NCI-H128 (cell line): ENCODE data around the gene RCC2.
A peak's percentile ranks its signal among the peaks of the same experiment; 100 is the strongest.
"Not testable (repeated sequence)": the region's sequence is repeated elsewhere in the genome, so short reads cannot be mapped to it uniquely, and the experiment has no call there.

Source experiments
- DNase-seq: peaks from one replicate; lab custom pipeline; 2025; ENCODE audit not compliant: unreplicated experiment; lab: John Stamatoyannopoulos, UW

Gene RCC2

DNA sequence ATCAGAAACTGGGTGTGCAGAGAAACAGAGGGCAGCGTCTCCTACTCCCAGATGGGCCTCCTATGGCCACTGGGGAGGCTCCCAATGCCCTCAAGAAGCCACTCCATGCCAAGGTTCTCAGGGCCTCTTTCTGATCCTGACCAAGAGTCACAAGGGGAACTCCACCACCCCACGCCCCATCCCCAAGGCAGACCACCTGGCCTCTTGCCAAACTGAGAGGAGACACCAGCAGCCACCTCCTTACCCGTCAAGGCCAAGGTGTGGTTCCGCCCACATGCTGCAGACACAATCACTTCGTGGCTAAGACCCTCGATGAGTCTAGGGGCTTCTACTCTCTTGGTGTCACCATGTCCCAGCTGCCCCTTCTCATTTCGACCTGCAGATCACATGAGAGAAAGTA, 17.0 kb downstream of the RCC2 start:
- no peak for DNase-seq

DNA sequence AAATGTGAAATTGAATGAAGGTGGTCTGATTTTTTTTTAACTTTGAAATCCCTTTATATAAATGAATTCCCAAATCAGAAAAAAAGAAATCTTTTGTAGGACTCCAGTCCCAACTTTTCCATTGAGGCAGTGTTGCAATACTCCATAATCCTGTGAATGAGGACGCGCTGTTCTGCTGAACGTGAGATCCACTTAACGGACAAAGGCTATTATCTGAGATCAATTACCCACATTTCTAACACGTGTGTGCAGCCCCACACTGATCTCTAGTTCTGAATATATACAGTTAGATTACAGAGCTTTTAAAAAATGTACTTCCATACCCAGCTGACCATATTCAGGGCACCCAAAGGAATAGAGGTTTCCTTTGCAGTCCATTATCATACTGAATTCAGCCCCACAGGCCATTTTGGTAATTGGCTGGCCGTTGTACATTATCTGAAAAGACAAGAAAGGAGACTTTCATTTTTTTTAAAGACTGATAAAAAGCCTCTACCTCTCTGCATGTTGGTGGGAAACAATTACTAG, 19.0 kb downstream of the RCC2 start:
- DNase-seq = no peak

DNA sequence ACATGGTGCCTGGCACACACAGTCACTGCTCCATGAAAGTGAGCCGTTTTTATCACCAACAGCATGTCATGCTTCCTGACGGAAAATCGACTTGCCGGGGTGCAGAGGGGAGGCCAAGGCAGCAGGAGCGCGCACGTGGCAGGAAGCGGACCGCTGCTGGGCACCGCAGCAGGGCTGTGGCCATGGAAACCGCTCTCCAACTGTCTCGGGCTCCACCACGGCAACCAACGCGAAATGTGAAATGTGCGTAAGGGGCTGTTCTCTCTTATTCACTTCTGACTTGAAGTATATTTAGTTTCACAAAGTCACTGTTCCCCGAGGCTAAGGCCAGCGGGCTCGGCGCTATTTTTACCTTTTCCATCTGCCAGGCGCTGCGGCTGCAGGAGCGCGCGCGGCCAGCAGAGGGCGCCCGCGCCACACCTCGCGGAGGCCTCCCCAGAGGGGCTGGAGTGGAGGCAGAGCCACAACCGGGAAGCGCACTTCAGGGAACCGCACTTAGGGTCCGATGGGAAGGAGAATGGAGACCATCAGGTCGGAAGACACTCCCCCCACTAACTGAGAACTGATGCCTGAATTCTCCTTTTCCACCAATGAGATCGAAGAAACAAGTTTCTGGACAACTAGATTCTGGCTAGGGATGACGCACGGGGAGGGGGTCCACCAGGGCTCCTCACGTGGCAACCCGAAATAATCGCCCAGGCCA, 19.7 kb downstream of the RCC2 start:
- peak; percentile 38 for DNase-seq

DNA sequence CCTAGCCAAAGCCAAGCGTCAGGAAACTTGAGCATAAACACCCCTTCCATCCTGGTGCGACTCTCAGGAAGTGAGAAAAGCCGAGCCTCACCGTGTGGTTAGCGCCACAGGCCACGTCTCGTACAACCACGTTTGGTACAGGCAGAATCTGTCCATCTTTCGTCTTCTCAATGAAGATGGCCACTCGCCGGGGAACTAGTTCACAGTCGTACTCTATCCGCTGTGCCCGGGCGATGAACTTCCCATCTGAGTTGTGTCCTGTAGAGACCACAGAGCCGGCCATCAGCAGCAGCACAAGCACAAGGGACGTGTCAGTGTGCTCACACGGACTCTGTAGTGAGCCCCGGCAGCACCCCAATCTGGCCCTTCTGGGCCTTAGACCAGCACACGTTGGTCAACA, 23.1 kb downstream of the RCC2 start:
- DNase-seq = no peak

DNA sequence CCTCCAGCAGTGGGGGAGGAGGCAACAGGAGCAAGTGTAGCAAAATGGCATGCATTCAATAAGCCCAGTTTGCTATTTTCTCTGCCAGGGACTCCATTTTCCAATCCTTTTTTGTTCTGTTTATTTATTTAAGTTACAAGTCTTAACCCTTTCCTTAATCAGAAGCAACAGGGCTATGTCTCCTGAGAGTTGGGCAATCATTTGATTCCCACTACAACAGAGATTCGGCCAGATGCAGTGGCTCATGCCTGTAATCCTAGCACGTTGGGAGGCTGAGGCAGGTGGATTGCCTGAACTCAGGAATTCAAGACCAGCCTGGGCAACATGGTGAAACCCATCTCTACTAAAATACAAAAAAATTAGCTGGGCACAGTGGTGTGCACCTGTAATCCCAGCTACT, 25.5 kb downstream of the RCC2 start:
- DNase-seq = no peak

DNA sequence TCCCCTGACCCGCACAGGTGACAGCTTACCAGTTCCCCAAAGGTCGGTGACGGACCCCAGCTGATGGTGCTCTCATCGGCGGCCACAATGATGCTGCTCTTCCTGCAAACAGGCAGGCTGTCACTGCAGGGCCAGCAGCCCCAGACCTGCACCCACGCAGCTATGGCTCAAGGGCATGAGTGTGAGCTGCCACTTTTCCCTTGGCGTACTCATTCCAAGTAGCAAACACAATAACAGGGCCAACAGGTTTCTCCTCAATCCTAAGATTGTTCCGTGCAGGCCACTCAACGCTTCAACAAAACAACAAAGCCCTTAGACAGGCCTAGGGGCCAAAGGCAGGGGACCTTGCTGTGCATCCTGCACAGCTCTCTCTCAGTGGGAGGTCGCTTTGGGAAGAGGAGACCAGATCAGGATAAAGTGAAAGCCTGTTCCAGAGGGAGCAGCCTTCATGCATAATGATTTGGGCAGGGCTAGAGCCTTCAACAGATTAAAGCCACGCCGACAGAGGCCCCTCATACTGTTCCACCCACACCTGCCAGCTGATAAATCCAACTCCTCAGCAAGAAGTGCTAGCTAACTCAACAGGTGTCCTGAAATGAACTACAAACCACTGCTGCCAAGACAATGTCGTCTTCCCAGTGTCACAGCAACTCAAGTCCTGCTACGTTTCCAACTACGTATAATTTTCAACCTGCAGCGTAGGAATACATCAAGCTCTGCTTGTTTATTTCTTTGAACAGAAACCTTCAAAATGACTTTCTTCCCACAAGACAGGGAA, 27.2 kb downstream of the RCC2 start:
- no peak for DNase-seq

DNA sequence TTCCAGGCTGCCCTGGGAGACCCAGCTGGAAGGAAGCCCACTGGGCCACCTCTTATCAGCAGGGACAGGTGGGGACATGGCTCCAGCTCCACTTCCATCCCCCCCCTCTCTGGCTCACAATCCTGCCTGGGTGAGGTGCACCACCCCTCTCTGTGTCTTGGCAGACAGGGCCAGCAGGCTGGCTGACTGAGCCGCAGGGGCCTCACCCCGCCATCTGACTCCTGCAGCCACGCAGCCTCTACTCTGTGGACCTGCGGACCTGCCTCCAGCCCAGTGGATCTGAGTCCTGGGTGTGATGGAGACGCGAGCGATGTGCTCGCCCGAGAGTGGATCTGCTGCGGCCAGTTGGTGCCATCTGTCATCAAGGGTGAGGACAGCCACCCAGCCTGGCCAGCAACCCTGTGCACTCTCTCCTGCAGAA, 30.1 kb downstream of the RCC2 start:
- DNase-seq = no peak

DNA sequence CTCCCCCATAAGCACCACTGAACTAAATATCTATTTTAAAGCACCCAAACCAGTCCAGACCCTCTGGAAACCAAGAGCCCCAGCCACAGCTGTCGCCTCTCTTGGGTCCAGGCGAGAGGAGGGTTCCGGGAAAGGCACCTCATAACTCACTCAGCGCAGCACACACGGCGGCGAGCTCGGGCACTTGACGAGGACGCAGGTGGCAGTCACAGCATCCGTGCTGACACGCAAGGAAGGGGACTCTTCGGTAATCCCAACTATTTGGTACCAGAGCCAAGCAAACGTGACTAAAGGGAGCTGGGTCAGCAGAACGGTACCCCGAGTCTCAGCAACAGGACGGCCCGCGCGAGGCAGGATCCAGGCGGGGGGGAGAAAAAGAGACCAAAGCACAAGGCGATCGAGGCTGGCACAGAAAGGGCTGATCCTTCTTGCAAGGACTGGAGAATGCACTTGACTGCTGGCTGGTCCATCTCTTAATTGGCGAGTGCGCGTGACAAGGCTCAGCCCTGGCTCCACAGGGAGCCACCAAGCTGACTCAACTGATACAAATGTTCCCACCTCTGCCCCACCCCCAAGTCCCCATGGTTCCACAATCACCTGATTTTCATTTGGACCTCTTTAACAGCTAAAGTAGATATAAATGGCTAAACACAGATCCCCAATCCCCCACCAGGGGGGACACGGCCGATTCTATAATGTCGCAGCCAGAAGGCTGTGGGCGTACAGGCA, 31.5 kb downstream of the RCC2 start:
- DNase-seq = not testable (repeated sequence)

DNA sequence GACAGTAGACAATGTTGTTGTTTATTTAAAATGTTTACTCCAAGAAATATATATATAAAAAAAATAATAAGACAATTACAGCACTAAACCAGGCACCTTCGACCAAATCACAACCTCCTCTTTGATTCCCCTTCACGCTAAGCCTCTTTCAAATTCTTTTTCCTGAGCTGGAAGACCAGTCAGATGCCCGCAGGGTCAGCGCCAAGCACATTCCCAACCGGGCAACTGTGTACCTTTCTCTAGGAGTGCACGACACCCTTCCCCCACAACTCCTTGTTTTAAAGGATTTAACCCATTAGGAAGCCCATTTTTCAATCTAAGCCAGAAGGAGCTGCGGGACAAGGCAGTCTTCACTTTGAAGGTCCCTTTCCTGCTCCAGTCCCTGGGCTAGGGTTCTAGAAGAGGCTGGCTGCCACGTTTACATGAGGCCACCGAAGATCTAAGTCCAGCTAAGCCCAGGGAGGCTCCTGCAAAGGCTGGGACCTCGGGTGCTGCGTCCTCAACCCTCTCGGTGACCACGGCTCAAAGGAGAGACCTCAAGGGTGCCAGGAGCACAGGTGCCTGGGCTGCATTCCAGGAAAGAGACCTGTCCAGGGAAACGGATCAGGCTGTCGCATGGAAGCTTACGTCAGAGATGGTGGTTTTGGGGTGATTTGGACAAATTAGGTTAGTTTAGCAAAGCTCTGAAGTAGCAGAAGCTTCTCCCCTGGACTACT, 32.6 kb downstream of the RCC2 start:
- DNase-seq = not testable (repeated sequence)

DNA sequence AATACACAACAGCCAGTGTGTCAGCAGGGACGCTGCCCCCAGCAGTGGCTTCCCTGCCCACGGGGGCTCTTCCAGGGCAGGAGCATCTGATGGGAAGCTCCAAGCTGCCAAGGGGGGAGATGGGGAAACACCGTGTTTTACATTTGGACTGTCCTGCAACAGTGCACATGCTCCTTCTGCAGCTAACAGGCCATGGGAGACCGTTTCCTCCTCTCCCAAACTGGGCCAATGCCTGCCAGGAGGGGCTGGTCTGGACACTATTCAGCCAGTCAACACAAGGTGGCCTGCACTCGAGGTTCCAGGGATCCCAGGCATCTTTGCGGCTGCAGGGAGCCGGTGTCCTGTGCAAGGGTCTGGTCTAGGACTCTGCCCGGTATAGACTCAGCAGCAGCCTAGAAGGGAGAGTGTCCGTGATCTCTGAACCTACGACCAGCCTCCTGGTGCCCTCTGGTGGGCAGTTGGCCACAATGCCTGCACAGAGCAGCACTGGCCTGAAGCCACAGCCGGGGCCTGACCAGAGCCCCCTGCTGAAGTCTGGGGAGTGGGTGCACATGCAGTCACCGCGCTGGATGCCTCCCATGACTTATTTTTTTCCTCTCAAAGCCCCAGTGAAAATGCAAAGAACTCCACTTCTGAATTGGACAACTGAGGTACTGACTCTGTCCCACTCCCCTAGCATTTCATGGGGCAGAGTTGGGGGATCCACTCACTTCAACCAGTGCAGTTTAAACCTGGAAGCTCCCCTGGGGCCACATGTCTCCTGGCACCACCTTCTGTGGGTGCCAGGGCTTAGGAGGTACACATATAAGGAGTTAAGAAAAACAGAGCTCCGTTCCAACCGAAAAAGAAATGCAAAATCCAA, 33.3 kb downstream of the RCC2 start:
- DNase-seq = peak; percentile 9

DNA sequence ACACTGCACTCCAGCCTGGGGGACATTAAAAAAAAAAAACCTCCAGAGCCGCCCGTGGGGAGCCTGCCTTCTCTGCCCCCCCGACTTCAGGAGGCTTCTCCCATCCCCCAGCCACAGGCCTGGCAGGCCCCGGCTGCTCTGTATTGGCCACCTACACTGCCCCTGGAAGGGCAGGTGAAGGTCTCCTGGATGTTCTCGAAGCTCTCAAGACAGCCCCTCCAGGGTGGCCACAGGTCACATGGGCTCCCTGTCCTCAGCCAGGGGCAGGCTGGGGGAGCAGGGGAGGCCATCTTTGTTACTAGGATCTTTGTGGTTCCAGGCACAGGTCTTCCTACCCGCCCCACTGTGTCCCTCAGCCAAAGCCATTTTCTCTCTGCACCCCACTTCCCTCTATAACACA, 34.7 kb downstream of the RCC2 start:
- no peak for DNase-seq

DNA sequence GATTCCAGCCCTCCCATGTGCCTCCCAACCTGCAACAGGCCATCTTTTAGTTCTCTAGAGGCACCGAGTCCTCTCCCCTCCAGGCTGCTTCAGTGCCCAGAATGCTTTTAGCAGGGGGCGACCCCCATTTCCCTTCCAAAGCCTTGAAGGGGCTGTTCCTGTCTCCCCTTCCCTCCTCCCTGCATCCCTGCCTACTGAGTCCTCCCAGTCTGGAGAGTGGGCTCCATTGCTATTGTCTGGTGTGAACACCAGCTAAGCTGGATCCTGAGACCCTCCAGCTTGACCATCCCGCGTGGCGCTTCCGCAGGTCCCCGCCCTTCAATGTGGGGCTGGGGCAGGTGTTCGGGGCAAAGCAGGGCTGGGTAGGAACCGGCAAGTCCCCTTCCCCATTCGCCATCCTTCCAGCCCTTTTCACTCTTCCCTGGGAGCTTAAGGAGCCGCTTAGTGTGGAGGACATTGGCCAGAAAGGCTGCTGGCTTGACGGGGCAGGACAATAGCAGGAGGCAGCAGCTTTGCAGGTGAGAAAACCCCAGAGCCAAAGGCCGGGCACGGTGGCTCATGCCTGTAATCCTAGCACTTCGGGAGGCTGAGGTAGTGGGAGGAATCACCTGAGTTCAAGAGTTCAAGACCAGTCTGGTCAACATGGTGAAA, 35.3 kb downstream of the RCC2 start:
- DNase-seq = no peak

DNA sequence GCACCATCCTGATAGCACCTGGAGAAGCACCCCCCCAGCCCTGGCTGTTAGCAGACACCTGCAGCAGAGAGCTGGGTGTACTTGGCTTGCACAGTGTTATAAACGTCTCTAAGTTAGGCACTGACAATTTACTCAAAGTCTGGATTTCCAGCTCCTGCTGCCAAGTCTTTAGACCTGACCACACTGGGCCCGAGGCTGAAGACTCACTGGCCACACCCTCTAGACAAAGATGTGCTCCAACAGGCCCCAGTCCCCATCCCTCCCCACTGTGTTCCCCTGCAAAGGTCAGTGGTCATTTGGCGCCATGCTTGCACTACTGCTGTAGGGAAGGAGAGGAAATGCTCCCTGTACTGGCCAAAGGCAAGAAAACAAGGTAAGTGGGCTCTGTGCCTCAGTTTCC, 36.4 kb downstream of the RCC2 start:
- no peak for DNase-seq

DNA sequence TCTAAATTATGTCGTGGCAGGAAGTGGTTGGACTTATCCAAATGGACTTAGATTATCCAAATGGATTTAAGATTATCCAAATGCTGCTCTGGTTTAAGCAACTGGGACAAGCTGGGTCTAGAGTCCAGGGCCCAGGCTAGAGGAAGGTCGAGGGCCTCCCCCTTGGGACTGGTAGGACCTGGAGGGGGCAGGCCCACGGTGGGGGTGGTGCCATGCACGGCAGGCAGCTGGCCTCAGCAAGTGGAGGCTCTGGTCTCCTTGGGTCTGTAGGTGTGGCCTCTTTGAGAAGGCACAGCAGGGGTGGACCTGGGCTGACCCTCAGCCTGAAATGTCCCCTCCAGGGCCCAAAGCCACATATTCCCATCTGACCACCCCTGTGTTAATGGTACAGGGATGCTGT, 37.6 kb downstream of the RCC2 start:
- DNase-seq = no peak

DNA sequence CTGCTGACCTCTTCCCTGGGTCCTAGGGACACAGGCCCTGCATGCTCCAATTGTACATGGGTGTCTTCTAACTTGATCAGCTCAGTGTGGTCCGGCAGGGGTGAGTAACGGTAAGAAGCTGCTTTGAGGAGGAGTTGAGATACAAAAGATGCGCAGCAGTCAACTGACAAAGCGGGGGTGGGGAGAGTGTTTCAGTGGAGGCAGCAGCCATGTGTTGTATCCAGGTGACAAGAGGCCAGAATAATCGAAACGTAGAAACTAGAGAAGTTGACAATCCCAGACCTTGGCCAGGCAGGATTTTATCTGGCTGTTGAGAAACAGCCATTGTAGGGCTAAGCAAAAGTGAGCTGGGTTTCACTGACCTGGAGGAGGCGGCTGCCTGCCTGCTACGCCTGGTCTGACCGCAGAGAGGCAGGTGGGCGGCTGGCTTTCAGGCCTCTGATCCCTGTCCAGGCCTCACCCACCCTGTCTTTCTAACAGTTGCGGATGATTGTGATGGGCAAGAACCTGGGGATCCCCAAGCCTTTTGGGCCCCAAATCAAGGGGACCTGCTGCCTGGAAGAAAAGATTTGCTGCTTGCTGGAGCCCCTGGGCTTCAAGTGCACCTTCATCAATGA, 38.6 kb downstream of the RCC2 start:
- no peak for DNase-seq

DNA sequence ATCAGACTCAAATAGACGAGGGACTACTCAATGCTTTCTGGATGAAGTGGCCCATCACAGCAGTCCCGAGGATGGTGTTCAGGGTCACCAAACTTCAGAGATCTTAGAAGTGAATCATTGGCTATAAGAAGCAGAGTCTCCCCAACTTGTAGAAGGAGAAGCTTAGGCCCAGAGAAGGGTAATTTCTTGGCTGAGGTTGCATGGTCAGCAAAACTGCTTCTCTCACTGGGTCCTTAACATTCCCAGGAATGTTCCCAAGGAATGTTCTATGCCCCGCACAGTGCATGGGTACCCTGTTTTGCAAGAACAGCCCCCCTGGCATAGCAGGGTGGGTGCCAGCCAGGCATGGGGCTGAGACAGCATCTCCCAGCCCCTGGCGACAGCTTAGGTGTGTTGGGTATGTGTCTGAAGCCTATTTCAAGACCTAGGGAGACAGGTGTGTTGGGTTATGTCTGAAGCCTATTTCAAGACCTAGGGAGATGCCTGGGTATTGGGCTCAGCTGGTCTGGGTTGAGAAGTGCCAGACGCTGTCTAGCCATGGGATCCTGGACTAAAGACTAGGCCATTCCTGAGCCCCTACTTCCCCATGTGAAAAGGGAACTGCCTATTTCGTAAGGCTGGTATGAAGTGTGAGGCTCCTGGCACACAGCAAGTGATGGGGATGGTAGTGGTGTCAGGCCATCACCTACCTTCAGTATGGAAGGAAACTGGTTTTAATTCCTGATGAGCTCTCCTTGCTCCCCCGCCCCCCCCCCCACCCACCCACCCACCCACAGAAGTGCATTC, 41.4 kb downstream of the RCC2 start:
- DNase-seq = no peak

DNA sequence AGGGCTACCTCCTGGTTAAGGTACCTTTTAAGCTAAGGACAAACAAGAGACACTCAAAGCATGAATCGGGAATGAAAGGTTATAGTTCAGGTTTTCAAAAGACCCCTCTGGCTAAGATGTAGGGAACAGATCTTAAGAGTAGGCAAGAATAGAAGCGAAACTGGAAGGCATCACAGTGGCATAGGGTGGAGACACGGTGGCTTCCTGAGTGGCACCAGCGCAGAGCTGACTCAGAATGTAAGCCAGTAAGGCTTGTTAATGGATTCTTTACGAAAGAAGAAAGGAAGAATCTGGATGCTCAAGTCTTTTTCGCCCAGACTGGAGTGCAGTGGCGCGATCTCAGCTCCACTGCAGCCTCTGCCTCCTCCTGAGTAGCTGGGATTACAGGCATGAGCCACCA, 46.2 kb downstream of the RCC2 start:
- no peak for DNase-seq

DNA sequence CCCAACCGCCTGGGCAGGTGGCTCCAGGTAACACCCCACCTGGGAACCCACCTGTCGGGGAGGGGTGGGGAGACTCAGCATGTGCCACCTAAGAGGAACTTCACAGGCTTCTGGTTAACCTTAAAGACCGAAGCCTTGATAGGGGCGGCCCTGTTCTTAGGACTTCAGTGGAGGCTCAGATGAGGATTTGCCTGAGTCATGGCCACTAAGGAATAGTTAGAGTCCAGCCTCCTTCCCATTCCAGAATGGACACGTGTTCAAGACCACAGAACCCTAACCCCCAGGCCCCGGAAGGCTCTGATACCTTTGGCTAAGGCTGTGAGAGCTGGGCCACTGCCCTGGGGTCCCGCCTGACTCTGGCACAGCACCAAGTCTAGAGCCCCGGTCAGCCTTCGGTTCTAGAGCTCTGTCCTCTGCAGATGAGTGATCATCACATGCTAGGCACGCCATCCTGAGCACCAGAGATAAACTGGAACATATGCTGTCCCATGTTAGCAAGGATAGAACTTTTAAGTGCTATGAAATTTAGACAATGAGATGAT, 47.2 kb downstream of the RCC2 start:
- no peak for DNase-seq
